ENCODE measurements around the gene KRTAP10-8. TPM values are rescaled to one million over a fixed set of nuclear protein-coding genes. Genes with fewer than 3 reads are reported as not detected.
"Not testable (repeated sequence)": the region's sequence is repeated elsewhere in the genome, so short reads cannot be mapped to it uniquely, and the experiment has no call there.

KRTAP10-8 gene
- total RNA-seq, 4 donors from 2014 or later, result not detected

GRCh38 chr21:44644878-44645277, 33.0 kb downstream of the KRTAP10-8 start:
- no peak for ATAC-seq (ENCODE audit: low FRiP score)
- DNase-seq (ENCODE audit: low spot score), result no peak
- no peak for TF ChIP-seq CTCF (IDR thresholded peaks at IDR 0.05)

- not testable (repeated sequence) for ATAC-seq (ENCODE audit: low FRiP score); DNase-seq (ENCODE audit: low spot score)
Measured at GRCh38 chr21:44646366-44647221, 34.7 kb downstream of the KRTAP10-8 start, which contains the start of gene KRTAP10-11. Gene KRTAP10-11, plus strand, starts transcription at chr21:44646414. Its CDS starts 45 bp downstream, at chr21:44646459.

- no peak for ATAC-seq (ENCODE audit: low FRiP score)
- no peak for DNase-seq (ENCODE audit: low spot score)
- TF ChIP-seq CTCF (IDR thresholded peaks at IDR 0.05), result no peak
Measured at GRCh38 chr21:44647222-44647552, 35.3 kb downstream of the KRTAP10-8 start.

GRCh38 chr21:44648557-44649311, 36.9 kb downstream of the KRTAP10-8 start:
- no peak for TF ChIP-seq CTCF (IDR thresholded peaks at IDR 0.05)
- DNase-seq (ENCODE audit: low spot score) (no peak), ATAC-seq (ENCODE audit: low FRiP score) (no peak)

- DNase-seq (ENCODE audit: low spot score) (no peak), ATAC-seq (ENCODE audit: low FRiP score) (no peak)
- no peak for TF ChIP-seq CTCF (IDR thresholded peaks at IDR 0.05)
Measured at GRCh38 chr21:44649521-44650100, 37.7 kb downstream of the KRTAP10-8 start.

GRCh38 chr21:44650265-44650972, 38.5 kb downstream of the KRTAP10-8 start:
- DNase-seq (ENCODE audit: low spot score) (no peak), ATAC-seq (ENCODE audit: low FRiP score) (no peak)
- TF ChIP-seq CTCF (IDR thresholded peaks at IDR 0.05), result no peak

All from omental fat pad (tissue), 4 donors.